Lung (tissue), 12 donors: ENCODE measurements around the gene NAB2. TPM values are rescaled to one million over a fixed set of nuclear protein-coding genes. Genes with fewer than 3 reads are reported as not detected.
A peak's percentile ranks its signal among the peaks of the same experiment; 100 is the strongest.

Experiments used
- ATAC-seq: fragments of 200-7000 bp; cut with Tn5 transposase; one replicate; pipeline ENCODE4 v1.9.1; 2020; ENCODE audit warnings: moderate number of reproducible peaks; ENCODE audit not compliant: insufficient read depth, low FRiP score
- DNase-seq, 3 donors: peaks; one replicate each; pipeline ENCODE4 v3.0.0-alpha.2; 2013 to 2017
- H3K27ac ChIP-seq, 2 donors: one replicate each; pipeline ENCODE4 v1.5.1; 2013; ENCODE audit warnings: mild to moderate bottlenecking in 2 of 2, moderate library complexity in 2 of 2, control low read depth in 1 of 2, inconsistent platforms in 1 of 2, low read depth in 1 of 2, low read length in 1 of 2
- H3K27me3 ChIP-seq, 3 donors: one replicate each; pipeline ENCODE4 v1.5.1; 2013; ENCODE audit warnings: low read length in 2 of 3; ENCODE audit not compliant: control insufficient read depth in 3 of 3, insufficient read depth in 3 of 3
- H3K36me3 ChIP-seq, 4 donors: one replicate each; pipeline ENCODE4 v1.5.1; 2013; ENCODE audit warnings: low read length in 4 of 4, mild to moderate bottlenecking in 1 of 4, moderate library complexity in 1 of 4; ENCODE audit not compliant: control insufficient read depth in 4 of 4, insufficient read depth in 4 of 4
- H3K4me1 ChIP-seq, 5 donors: one replicate each; pipeline ENCODE4 v1.5.1; 2013; ENCODE audit warnings: low read length in 5 of 5, mild to moderate bottlenecking in 2 of 5, moderate library complexity in 1 of 5; ENCODE audit not compliant: control insufficient read depth in 5 of 5, insufficient read depth in 5 of 5
- H3K4me3 ChIP-seq: one replicate; pipeline ENCODE4 v1.5.1; 2013; ENCODE audit warnings: mild to moderate bottlenecking, control low read depth, moderate library complexity
- H3K9ac ChIP-seq, 2 donors: one replicate each; pipeline ENCODE4 v1.5.1; 2013; ENCODE audit warnings: low read length in 2 of 2, control low read depth in 1 of 2; ENCODE audit not compliant: insufficient read depth in 1 of 2
- H3K9me3 ChIP-seq, 4 donors: one replicate each; pipeline ENCODE4 v1.5.1; 2013; ENCODE audit warnings: low read length in 3 of 4, mild to moderate bottlenecking in 1 of 4, moderate library complexity in 1 of 4; ENCODE audit not compliant: control insufficient read depth in 4 of 4, insufficient read depth in 3 of 4
- WGBS, 2 donors: extraction: QIAGEN DNeasy Blood & Tissue Kit; methylation state at CpG; one replicate each; pipeline ENCODE4 v1.1.7; 2013; 5-methylcytosine and 5-hydroxymethylcytosine counted together
- polyA plus RNA-seq, 2 donors: library from polyadenylated mRNA; stranded (reverse); fragments of 200-250 nt; gene quantifications; one replicate each; pipeline ENCODE4 v1.2.1, GENCODE V29; 2013
- total RNA-seq, 2 donors: library from RNA; depleted of rRNA in 1 of 2; stranded (reverse); fragments of >200 nt in 1 of 2; gene quantifications; one replicate each; pipeline ENCODE4 v1.2.1, GENCODE V29; 2014 to 2021
- TF ChIP-seq, protein P1 (sequence below): IDR thresholded peaks from 2 replicates; pipeline ENCODE4 v1.5.1; 2012; ENCODE audit warnings: mild to moderate bottlenecking; ENCODE audit errors: control extremely low read depth, extremely low read depth
- donor health status: control.
- donor health status: control.
- donor health status: Bipolar disorder and iron deficiency.
- donor health status: healthy.
- donor health status: DM: yes; HTN: yes; CAD: no.

The NAB2 gene
- total and polyA plus RNA-seq, 4 donors, result 16.7 to 51.3 (median 38.9) TPM

DNA sequence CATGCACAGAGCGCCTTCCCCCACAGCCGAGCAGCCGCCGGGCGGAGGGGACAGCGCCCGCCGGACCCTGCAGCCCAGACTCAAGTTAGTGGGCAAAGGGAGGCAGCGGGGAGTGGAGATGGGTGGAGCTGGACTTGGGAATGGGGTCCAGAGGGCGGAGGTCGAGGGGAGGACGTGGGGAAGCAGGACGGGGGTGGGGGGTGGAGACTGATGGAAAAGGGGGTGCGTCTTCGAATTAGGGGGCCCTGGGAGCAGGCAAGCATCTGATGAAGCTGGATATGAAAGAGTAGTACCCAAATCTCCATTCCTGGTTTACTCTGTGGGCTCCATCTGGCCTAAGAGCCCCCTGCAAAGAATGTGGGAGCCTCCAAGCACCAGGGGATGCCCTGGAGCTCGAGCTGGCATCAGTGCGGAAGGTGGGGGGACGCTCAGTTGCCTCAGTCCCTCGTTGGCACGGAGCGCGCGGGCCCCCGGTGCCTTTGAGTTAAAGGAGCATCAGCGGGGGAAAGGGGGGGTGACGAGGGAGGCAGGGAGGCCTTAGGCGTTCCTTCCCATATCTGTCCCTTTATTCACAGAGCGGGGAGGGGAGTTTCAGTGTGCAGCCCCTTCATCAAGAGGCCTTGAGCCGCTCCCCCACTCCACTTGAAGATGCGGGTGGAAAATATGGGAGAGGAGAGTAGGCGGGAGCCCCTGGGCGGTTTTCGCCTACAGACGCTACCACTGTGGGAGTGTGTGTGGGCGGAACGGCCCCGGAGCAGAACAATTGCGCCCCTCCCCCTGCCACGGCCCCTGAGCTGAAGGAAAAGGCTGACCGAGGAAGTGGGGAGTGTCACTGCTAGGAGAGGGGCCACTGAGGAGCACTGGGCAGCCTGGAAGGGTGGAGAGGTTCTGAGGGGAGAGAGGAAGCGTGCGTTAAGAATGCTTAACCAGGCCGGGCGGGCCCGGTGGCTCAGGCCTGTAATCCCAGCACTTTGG is 644 bp downstream of the NAB2 start:
- DNase-seq (peak; percentile 78 to 86 (median 81)), ATAC-seq (no peak)

DNA sequence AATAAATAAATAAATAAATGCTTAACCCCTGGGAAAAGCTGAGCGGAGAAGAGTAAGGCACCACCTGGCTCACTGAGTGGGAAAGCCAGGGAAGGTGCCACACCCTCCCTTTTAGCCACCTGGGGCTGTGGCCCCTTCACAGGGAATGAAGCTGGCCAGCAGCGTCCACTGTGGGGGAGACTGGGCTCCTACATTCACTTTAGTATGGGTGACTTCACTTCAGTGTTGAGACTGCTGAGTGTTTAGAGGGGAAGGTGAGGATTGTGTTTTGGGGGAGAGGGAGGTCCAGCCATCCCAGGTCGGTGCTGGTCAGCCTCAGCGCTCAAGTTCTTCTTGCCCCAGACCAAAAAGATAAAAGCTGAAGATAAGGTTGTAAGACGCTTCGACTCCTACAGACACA is 1.6 kb downstream of the NAB2 start:
- Histone ChIP-seq H3K27me3 (no peaks in the 10 kb centered on the region), H3K9me3 (no peaks in the 10 kb centered on the region), H3K4me1 (peaks cover 0 to 60% (median 21%) of the 10 kb centered on the region in 5 donors), H3K27ac (peak overlapping the region in 1 of 2 donors; percentile 54), H3K4me3 (peak overlapping the region; percentile 5), H3K9ac (peak overlapping the region in 1 of 2 donors; percentile 81), H3K36me3 (peaks cover 11 to 38% (median 25%) of the 10 kb centered on the region in 4 donors)
- DNase-seq (no peak), ATAC-seq (no peak)
- 44 to 77% methylated on average over 6 of the region's 6 CpGs for WGBS, 2 donors
- TF ChIP-seq, protein P1, sequence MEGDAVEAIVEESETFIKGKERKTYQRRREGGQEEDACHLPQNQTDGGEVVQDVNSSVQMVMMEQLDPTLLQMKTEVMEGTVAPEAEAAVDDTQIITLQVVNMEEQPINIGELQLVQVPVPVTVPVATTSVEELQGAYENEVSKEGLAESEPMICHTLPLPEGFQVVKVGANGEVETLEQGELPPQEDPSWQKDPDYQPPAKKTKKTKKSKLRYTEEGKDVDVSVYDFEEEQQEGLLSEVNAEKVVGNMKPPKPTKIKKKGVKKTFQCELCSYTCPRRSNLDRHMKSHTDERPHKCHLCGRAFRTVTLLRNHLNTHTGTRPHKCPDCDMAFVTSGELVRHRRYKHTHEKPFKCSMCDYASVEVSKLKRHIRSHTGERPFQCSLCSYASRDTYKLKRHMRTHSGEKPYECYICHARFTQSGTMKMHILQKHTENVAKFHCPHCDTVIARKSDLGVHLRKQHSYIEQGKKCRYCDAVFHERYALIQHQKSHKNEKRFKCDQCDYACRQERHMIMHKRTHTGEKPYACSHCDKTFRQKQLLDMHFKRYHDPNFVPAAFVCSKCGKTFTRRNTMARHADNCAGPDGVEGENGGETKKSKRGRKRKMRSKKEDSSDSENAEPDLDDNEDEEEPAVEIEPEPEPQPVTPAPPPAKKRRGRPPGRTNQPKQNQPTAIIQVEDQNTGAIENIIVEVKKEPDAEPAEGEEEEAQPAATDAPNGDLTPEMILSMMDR, result no peak

More for the DNA sequence above, 644 bp downstream of the NAB2 start:
- Histone ChIP-seq H3K27me3 (no peaks in the 10 kb centered on the region), H3K9ac (no peak overlapping the region), H3K9me3 (no peaks in the 10 kb centered on the region), H3K4me3 (peak overlapping the region; percentile 80), H3K36me3 (peaks cover 6 to 30% (median 18%) of the 10 kb centered on the region in 4 donors), H3K4me1 (peaks cover 0 to 64% (median 20%) of the 10 kb centered on the region in 5 donors), H3K27ac (peak overlapping the region; percentile 92)
- WGBS, 2 donors, result 0 to 1% methylated on average over 44 to 45 of the region's 45 CpGs
- TF ChIP-seq, protein P1, result no peak

DNA sequence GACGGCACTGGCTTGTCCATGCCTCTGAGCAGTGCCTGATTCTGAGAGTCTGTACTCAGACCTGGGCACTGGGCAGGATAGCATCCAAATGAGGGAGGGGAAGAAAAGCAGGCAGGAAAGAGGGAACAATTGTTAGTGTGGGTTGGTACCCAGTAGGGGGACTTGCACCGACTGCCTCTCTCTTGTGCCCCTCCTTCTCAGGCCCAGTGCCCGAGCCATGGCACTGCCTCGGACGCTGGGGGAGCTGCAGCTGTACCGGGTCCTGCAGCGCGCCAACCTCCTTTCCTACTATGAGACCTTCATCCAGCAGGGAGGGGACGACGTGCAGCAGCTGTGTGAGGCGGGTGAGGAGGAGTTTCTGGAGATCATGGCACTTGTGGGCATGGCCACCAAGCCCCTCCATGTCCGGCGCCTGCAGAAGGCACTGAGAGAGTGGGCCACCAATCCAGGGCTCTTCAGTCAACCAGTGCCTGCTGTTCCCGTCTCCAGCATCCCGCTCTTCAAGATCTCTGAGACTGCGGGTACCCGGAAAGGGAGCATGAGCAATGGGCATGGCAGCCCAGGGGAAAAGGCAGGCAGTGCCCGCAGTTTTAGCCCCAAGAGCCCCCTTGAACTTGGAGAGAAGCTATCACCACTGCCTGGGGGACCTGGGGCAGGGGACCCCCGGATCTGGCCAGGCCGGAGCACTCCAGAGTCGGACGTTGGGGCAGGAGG is 2.2 kb downstream of the NAB2 start:
- no peak for ATAC-seq
- H3K36me3 ChIP-seq, result peaks cover 11 to 44% (median 29%) of the 10 kb centered on the region in 4 donors
- no peaks in the 10 kb centered on the region for H3K9me3 ChIP-seq
- peak overlapping the region in 1 of 2 donors; percentile 54 for H3K27ac ChIP-seq
- H3K4me3 ChIP-seq, result no peak overlapping the region
- H3K9ac ChIP-seq, result peak overlapping the region in 1 of 2 donors; percentile 81
- H3K27me3 ChIP-seq, result no peaks in the 10 kb centered on the region
- TF ChIP-seq, protein P1, result no peak
- no peak for DNase-seq
- H3K4me1 ChIP-seq, result peaks cover 0 to 54% (median 18%) of the 10 kb centered on the region in 5 donors
- WGBS, 2 donors, result 62 to 85% methylated on average over 22 of the region's 22 CpGs
